Lung (tissue), 12 donors: ENCODE measurements around the gene INF2. TPM values are rescaled to one million over a fixed set of nuclear protein-coding genes. Genes with fewer than 3 reads are reported as not detected.

Source experiments
- ATAC-seq: fragments of 200-7000 bp; cut with Tn5 transposase; one replicate; pipeline ENCODE4 v1.9.1; 2020; ENCODE audit warnings: moderate number of reproducible peaks; ENCODE audit not compliant: insufficient read depth, low FRiP score
- DNase-seq, 3 donors: peaks; one replicate each; pipeline ENCODE4 v3.0.0-alpha.2; 2013 to 2017
- H3K27ac ChIP-seq, 2 donors: one replicate each; pipeline ENCODE4 v1.5.1; 2013; ENCODE audit warnings: mild to moderate bottlenecking in 2 of 2, moderate library complexity in 2 of 2, control low read depth in 1 of 2, inconsistent platforms in 1 of 2, low read depth in 1 of 2, low read length in 1 of 2
- H3K27me3 ChIP-seq, 3 donors: one replicate each; pipeline ENCODE4 v1.5.1; 2013; ENCODE audit warnings: low read length in 2 of 3; ENCODE audit not compliant: control insufficient read depth in 3 of 3, insufficient read depth in 3 of 3
- H3K36me3 ChIP-seq, 4 donors: one replicate each; pipeline ENCODE4 v1.5.1; 2013; ENCODE audit warnings: low read length in 4 of 4, mild to moderate bottlenecking in 1 of 4, moderate library complexity in 1 of 4; ENCODE audit not compliant: control insufficient read depth in 4 of 4, insufficient read depth in 4 of 4
- H3K4me1 ChIP-seq, 5 donors: one replicate each; pipeline ENCODE4 v1.5.1; 2013; ENCODE audit warnings: low read length in 5 of 5, mild to moderate bottlenecking in 2 of 5, moderate library complexity in 1 of 5; ENCODE audit not compliant: control insufficient read depth in 5 of 5, insufficient read depth in 5 of 5
- H3K4me3 ChIP-seq: one replicate; pipeline ENCODE4 v1.5.1; 2013; ENCODE audit warnings: mild to moderate bottlenecking, control low read depth, moderate library complexity
- H3K9ac ChIP-seq, 2 donors: one replicate each; pipeline ENCODE4 v1.5.1; 2013; ENCODE audit warnings: low read length in 2 of 2, control low read depth in 1 of 2; ENCODE audit not compliant: insufficient read depth in 1 of 2
- H3K9me3 ChIP-seq, 4 donors: one replicate each; pipeline ENCODE4 v1.5.1; 2013; ENCODE audit warnings: low read length in 3 of 4, mild to moderate bottlenecking in 1 of 4, moderate library complexity in 1 of 4; ENCODE audit not compliant: control insufficient read depth in 4 of 4, insufficient read depth in 3 of 4
- WGBS, 2 donors: extraction: QIAGEN DNeasy Blood & Tissue Kit; methylation state at CpG; one replicate each; pipeline ENCODE4 v1.1.7; 2013; 5-methylcytosine and 5-hydroxymethylcytosine counted together
- polyA plus RNA-seq, 2 donors: library from polyadenylated mRNA; stranded (reverse); fragments of 200-250 nt; gene quantifications; one replicate each; pipeline ENCODE4 v1.2.1, GENCODE V29; 2013
- total RNA-seq, 2 donors: library from RNA; depleted of rRNA in 1 of 2; stranded (reverse); fragments of >200 nt in 1 of 2; gene quantifications; one replicate each; pipeline ENCODE4 v1.2.1, GENCODE V29; 2014 to 2021
- TF ChIP-seq, protein P1 (sequence below): IDR thresholded peaks from 2 replicates; pipeline ENCODE4 v1.5.1; 2012; ENCODE audit warnings: mild to moderate bottlenecking; ENCODE audit errors: control extremely low read depth, extremely low read depth
- donor health status: control.
- donor health status: control.
- donor health status: Bipolar disorder and iron deficiency.
- donor health status: healthy.
- donor health status: DM: yes; HTN: yes; CAD: no.

The INF2 gene
- total and polyA plus RNA-seq, 4 donors: 46.1 to 119 (median 78.4) TPM

DNA sequence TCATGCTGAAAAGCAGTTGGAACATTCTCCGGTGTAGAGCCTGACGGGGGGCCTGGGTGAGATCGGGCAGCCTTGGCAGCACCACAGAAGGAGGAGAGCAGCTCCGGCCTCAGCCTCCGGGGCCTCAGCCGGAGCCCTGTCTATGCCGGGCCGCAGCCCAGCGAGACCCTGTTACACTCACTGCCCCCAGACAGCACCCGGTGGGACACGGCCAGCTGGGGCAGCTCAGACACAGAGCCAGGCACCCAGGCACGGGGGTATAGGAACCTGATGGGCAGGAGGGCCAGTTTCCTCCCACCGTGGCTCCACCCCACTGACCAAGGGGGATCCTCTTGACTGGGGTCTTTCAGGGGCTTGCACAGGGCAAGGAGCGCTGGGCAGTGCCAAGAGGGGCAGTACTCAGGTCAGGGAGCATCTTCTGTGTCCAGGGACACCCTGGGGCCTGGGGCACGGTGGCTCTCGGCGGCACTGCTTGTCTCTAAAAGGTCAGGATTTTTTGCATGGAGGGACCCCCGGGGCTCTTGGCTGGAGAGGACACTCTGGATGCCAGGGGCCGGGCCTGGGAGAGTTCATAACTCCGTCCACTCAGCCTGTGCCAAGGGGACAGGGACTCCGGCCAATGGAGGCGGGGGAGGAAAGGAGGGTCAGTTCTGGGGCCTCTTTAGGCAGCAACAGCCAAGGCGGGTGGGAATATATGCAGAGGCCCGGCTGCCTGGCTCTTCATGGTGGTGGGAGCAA lies 9.4 kb downstream of the INF2 start:
- no peak overlapping the region for H3K4me3 ChIP-seq

DNA sequence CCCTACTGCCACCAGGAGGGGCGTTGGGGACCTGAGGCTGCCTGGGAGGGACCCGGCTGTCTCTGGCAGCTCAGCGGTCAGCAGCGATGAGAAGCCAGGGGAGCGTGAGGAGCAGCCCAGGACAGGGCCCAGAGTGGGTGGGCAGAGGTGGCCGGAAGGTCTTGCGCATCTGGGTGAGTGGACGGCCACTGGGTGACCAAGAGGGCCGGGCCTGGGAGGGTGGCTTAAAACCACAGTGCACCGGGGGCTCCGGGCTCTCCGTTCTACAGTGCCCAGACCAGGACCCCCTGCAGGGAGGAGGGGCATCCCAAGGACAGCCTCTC lies 10.0 kb downstream of the INF2 start:
- Histone ChIP-seq H3K27me3 (no peaks in the 10 kb centered on the region), H3K9me3 (no peaks in the 10 kb centered on the region), H3K4me1 (peaks cover 2 to 43% (median 16%) of the 10 kb centered on the region in 5 donors), H3K4me3 (no peak overlapping the region), H3K27ac (no peak overlapping the region), H3K9ac (no peak overlapping the region), H3K36me3 (peaks cover 0 to 42% (median 8%) of the 10 kb centered on the region in 4 donors)
- ATAC-seq: no peak
- DNase-seq: no peak
- 84% methylated on average over 12 of the region's 12 CpGs for WGBS, 2 donors
- TF ChIP-seq, protein P1, sequence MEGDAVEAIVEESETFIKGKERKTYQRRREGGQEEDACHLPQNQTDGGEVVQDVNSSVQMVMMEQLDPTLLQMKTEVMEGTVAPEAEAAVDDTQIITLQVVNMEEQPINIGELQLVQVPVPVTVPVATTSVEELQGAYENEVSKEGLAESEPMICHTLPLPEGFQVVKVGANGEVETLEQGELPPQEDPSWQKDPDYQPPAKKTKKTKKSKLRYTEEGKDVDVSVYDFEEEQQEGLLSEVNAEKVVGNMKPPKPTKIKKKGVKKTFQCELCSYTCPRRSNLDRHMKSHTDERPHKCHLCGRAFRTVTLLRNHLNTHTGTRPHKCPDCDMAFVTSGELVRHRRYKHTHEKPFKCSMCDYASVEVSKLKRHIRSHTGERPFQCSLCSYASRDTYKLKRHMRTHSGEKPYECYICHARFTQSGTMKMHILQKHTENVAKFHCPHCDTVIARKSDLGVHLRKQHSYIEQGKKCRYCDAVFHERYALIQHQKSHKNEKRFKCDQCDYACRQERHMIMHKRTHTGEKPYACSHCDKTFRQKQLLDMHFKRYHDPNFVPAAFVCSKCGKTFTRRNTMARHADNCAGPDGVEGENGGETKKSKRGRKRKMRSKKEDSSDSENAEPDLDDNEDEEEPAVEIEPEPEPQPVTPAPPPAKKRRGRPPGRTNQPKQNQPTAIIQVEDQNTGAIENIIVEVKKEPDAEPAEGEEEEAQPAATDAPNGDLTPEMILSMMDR: no peak

More for the DNA sequence above, 9.4 kb downstream of the INF2 start:
- Histone ChIP-seq H3K27me3 (no peaks in the 10 kb centered on the region), H3K36me3 (peaks cover 0 to 37% (median 4%) of the 10 kb centered on the region in 4 donors), H3K9me3 (no peaks in the 10 kb centered on the region), H3K9ac (no peak overlapping the region), H3K27ac (peak overlapping the region in 1 of 2 donors; percentile 43), H3K4me1 (peaks cover 2 to 45% (median 16%) of the 10 kb centered on the region in 5 donors)
- TF ChIP-seq, protein P1: no peak
- ATAC-seq (no peak), DNase-seq (peak; percentile 55 to 69 (median 55))
- 68 to 74% methylated on average over 24 of the region's 24 CpGs for WGBS, 2 donors

DNA sequence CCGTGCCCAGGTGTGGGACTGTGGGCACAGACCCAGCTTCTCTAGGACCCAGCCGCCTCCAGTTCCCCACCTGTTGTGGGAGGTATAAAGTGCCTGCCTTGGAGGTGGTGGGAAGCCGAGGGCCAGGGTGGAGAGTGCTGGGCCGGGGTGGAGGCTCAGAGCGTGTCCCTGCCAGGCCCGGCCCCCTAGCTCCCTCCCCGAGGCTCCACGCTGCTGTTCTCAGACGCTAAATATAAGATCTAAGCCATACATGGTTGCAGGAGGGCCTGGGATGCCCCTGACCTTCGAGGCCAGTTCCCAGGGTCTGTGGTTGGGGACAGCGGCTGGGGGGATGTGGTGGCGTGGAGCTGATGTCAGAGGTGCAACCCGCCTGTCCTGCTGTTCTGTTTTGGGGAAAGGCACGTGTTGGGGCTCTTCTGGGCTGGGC lies 10.8 kb downstream of the INF2 start:
- TF ChIP-seq, protein P1: no peak
- H3K36me3 ChIP-seq: peaks cover 0 to 43% (median 12%) of the 10 kb centered on the region in 4 donors
- DNase-seq (no peak), ATAC-seq (no peak)
- 73 to 76% methylated on average over 14 of the region's 14 CpGs for WGBS, 2 donors
- peaks cover 2 to 38% (median 10%) of the 10 kb centered on the region in 5 donors for H3K4me1 ChIP-seq
- H3K4me3 ChIP-seq: no peak overlapping the region
- no peaks in the 10 kb centered on the region for H3K9me3 ChIP-seq
- no peaks in the 10 kb centered on the region for H3K27me3 ChIP-seq
- H3K9ac ChIP-seq: no peak overlapping the region
- no peak overlapping the region for H3K27ac ChIP-seq
